ENCODE data around the gene FAM20A. TPM values are rescaled to one million over a fixed set of nuclear protein-coding genes. Genes with fewer than 3 reads are reported as not detected.

The FAM20A gene
- total and polyA plus RNA-seq, 2 of the 8 experiments (the other 6 are each of a cell fraction or from before 2014, with no cell fraction given): 3.6 to 11.9 TPM

- TF ChIP-seq HDAC2 (IDR thresholded peaks at IDR 0.05; ENCODE audit: borderline replicate concordance in 1 of 2, low read depth in 2 of 2, low read length in 2 of 2) (no peak), SP2 (IDR thresholded peaks at IDR 0.05; ENCODE audit: low read length) (no peak), E2F6 (IDR thresholded peaks at IDR 0.05) (no peak), GABPA (IDR thresholded peaks at IDR 0.05; ENCODE audit: borderline replicate concordance, insufficient read depth, low read length) (no peak), MAFK (IDR thresholded peaks at IDR 0.05; ENCODE audit: low read depth, low read length) (no peak), EP300 (IDR thresholded peaks at IDR 0.05; ENCODE audit: borderline replicate concordance in 1 of 2, low read depth in 2 of 2, low read length in 2 of 2) (no peak), SP1 (IDR thresholded peaks at IDR 0.05; ENCODE audit: low read depth, low read length) (no peak), MAX (IDR thresholded peaks at IDR 0.05) (no peak), JUND (IDR thresholded peaks at IDR 0.05; ENCODE audit: low read length) (no peak), RNF2 (IDR thresholded peaks at IDR 0.05; ENCODE audit: borderline replicate concordance, low read depth, low read length, missing control alignments, poor library complexity, severe bottlenecking) (no peak)
Measured at GRCh38 chr17:68611353-68612208, 10.4 kb upstream of the FAM20A start (continued).
